Left lung (tissue), 10 donors: ENCODE data around the gene DLX2. TPM values are rescaled to one million over a fixed set of nuclear protein-coding genes. Genes with fewer than 3 reads are reported as not detected.
"Not testable (repeated sequence)": the region's sequence is repeated elsewhere in the genome, so short reads cannot be mapped to it uniquely, and the experiment has no call there.

Source experiments
- ATAC-seq: fragments of 200-7000 bp; cut with Tn5 transposase; one replicate; pipeline ENCODE4 v1.9.1; 2020; ENCODE audit warnings: moderate library complexity
- DNase-seq, 4 donors: peaks; one replicate each; pipeline ENCODE4 v3.0.0-alpha.2; 2013 to 2020
- H3K27ac ChIP-seq, 2 donors: fragments of 200-600 bp; sonication (generic) in 1 of 2; one replicate each; pipeline versions ENCODE4 v1.5.0 to v1.8.0; 2020 to 2021
- H3K27me3 ChIP-seq, 2 donors: fragments of 200-600 bp; sonication (generic) in 1 of 2; one replicate each; pipeline versions ENCODE4 v1.5.0 to v1.8.0; 2020 to 2021
- H3K36me3 ChIP-seq, 2 donors: fragments of 200-600 bp; sonication (generic) in 1 of 2; one replicate each; pipeline versions ENCODE4 v1.5.0 to v1.8.0; 2020 to 2021
- H3K4me1 ChIP-seq, 2 donors: fragments of 200-600 bp; one replicate each; pipeline ENCODE4 v1.8.0; 2021
- H3K4me3 ChIP-seq, 2 donors: fragments of 200-600 bp; sonication (generic) in 1 of 2; one replicate each; pipeline versions ENCODE4 v1.5.0 to v1.8.0; 2020 to 2021; ENCODE audit warnings: mild to moderate bottlenecking in 1 of 2
- H3K9me3 ChIP-seq, 2 donors: fragments of 200-600 bp; sonication (generic) in 1 of 2; one replicate each; pipeline versions ENCODE4 v1.5.0 to v1.8.0; 2020 to 2021
- intact Hi-C, 2 donors: fragments of 100-400 bp; cut with DNase I; formaldehyde crosslinking; loops; one replicate each; pipeline versions ENCODE4 v1.11.2 to v1.14.2; 2022
- polyA plus RNA-seq, 6 donors: library from polyadenylated mRNA; unstranded; fragments of 120-200 nt; gene quantifications; one replicate each; pipeline ENCODE4 v1.2.1, GENCODE V29; 2013; ENCODE audit not compliant: insufficient read length in 6 of 6
- total RNA-seq, 2 donors: library from RNA; stranded (reverse); fragmentation: NEBNext Ultra II Directional; extraction: Animal tissue kit (Norgen Biotek cat#: 25700); gene quantifications; one replicate each; pipeline ENCODE4 v1.2.1, GENCODE V29; 2021
- TF ChIP-seq, protein P1 (sequence below), 2 donors: fragments of 200-600 bp; sonication (generic) in 1 of 2; IDR thresholded peaks; one replicate each; pipeline versions ENCODE4 v1.5.0 to v1.8.0; 2021; ENCODE audit warnings: antibody characterized with exemption in 2 of 2
- donor health status: DM: no; HTN: yes; CAD: no.
- donor health status: DM: no; HTN: no; CAD: no.

Gene DLX2
- total and polyA plus RNA-seq, 8 donors: not detected

DNA sequence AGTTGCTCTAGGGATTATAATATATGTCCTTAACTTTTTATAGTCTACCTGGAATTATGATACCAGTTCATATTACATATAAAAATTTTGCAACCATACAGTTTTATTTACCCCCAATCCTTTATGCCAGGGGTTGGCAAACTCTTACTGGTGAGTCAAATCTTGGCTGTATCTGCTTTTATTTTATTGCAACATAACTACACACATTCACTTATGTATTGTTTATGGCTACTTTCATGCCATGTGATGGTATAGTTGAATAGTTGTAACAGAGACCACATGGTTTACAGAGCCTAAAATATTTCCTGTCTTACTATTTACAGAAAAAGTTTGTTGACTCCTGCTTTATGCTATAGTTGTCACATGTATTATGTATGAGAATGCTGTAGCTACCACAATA, 25.8 kb upstream of the DLX2 start:
- no peaks in the 10 kb centered on the region for H3K9me3 ChIP-seq
- ATAC-seq: no peak
- peaks cover 0 to 3% of the 10 kb centered on the region in 2 donors for H3K27me3 ChIP-seq
- intact Hi-C loops: no loop called here
- no peak overlapping the region for H3K27ac ChIP-seq
- TF ChIP-seq, protein P1, sequence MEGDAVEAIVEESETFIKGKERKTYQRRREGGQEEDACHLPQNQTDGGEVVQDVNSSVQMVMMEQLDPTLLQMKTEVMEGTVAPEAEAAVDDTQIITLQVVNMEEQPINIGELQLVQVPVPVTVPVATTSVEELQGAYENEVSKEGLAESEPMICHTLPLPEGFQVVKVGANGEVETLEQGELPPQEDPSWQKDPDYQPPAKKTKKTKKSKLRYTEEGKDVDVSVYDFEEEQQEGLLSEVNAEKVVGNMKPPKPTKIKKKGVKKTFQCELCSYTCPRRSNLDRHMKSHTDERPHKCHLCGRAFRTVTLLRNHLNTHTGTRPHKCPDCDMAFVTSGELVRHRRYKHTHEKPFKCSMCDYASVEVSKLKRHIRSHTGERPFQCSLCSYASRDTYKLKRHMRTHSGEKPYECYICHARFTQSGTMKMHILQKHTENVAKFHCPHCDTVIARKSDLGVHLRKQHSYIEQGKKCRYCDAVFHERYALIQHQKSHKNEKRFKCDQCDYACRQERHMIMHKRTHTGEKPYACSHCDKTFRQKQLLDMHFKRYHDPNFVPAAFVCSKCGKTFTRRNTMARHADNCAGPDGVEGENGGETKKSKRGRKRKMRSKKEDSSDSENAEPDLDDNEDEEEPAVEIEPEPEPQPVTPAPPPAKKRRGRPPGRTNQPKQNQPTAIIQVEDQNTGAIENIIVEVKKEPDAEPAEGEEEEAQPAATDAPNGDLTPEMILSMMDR (IDR thresholded peaks at IDR 0.05): no peak
- no peaks in the 10 kb centered on the region for H3K4me1 ChIP-seq
- DNase-seq: no peak
- no peak overlapping the region for H3K4me3 ChIP-seq
- H3K36me3 ChIP-seq: no peaks in the 10 kb centered on the region

DNA sequence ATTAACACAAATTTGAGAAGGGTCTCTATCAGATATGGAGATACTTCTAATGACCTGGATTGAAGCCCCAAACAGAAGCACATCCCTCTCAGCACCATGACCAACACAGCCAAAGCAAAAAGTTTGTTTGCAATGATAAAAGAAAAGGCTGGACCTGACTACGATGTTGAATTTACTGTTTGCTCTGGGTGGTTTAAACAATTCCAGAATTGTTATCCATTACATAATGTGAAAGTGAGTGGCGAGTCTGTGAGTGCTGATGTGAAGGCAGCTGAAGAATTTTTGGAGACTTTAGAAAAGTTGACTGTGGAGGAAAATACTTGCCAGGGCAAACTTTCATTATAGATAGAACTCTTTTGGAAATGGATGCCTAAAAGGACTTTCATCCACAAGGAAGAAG, 17.4 kb upstream of the DLX2 start:
- DNase-seq: no peak
- Histone ChIP-seq H3K27ac (no peak overlapping the region), H3K27me3 (peaks cover 0 to 15% of the 10 kb centered on the region in 2 donors), H3K4me1 (no peaks in the 10 kb centered on the region), H3K4me3 (no peak overlapping the region), H3K9me3 (no peaks in the 10 kb centered on the region), H3K36me3 (no peaks in the 10 kb centered on the region)
- TF ChIP-seq, protein P1 (IDR thresholded peaks at IDR 0.05): no peak
- intact Hi-C loops: no loop called here
- ATAC-seq: no peak

- H3K4me3 ChIP-seq: no peak overlapping the region
- no peaks in the 10 kb centered on the region for H3K4me1 ChIP-seq
- H3K36me3 ChIP-seq: no peaks in the 10 kb centered on the region
- ATAC-seq (no peak), DNase-seq (no peak)
- TF ChIP-seq, protein P1 (IDR thresholded peaks at IDR 0.05): no peak
- peaks cover 0 to 24% of the 10 kb centered on the region in 2 donors for H3K27me3 ChIP-seq
- intact Hi-C loops: loop anchor here in 1 of 2 donors (10.0 kb wide), 1 partner anchor 544 kb away; no protein-coding TSS in a partner anchor
- H3K9me3 ChIP-seq: no peaks in the 10 kb centered on the region
- H3K27ac ChIP-seq: no peak overlapping the region
Observed at GRCh38 chr2:172119089-172119488, 16.4 kb upstream of the DLX2 start.

GRCh38 chr2:172116107-172116506, 13.4 kb upstream of the DLX2 start:
- TF ChIP-seq, protein P1 (IDR thresholded peaks at IDR 0.05): no peak
- H3K4me1 ChIP-seq: no peaks in the 10 kb centered on the region
- H3K27ac ChIP-seq: no peak overlapping the region
- H3K4me3 ChIP-seq: no peak overlapping the region
- DNase-seq: no peak
- no peaks in the 10 kb centered on the region for H3K9me3 ChIP-seq
- no peaks in the 10 kb centered on the region for H3K36me3 ChIP-seq
- intact Hi-C loops: loop anchor here in 1 of 2 donors (10.0 kb wide), 1 partner anchor 541 kb away; no protein-coding TSS in a partner anchor
- H3K27me3 ChIP-seq: peaks cover 5 to 43% of the 10 kb centered on the region in 2 donors
- no peak for ATAC-seq

- no peaks in the 10 kb centered on the region for H3K36me3 ChIP-seq
- H3K4me3 ChIP-seq: no peak overlapping the region
- DNase-seq (no peak), ATAC-seq (no peak)
- no peaks in the 10 kb centered on the region for H3K4me1 ChIP-seq
- H3K27ac ChIP-seq: no peak overlapping the region
- TF ChIP-seq, protein P1 (IDR thresholded peaks at IDR 0.05): no peak
- intact Hi-C loops: loop anchor here in 1 of 2 donors (10.0 kb wide), 1 partner anchor 540 kb away; no protein-coding TSS in a partner anchor
- H3K9me3 ChIP-seq: no peaks in the 10 kb centered on the region
- peaks cover 5 to 49% of the 10 kb centered on the region in 2 donors for H3K27me3 ChIP-seq
Observed at GRCh38 chr2:172114579-172114978, 11.9 kb upstream of the DLX2 start.

GRCh38 chr2:172114176-172114575, 11.5 kb upstream of the DLX2 start:
- not testable (repeated sequence) for ATAC-seq, H3K36me3 ChIP-seq, H3K4me3 ChIP-seq, H3K27ac ChIP-seq, DNase-seq, H3K4me1 ChIP-seq, H3K9me3 ChIP-seq
- intact Hi-C loops: loop anchor here in 1 of 2 donors (10.0 kb wide), 1 partner anchor 539 kb away; no protein-coding TSS in a partner anchor
- H3K27me3 ChIP-seq: peaks cover 6 to 52% of the 10 kb centered on the region in 2 donors
